ENCODE measurements around the gene ITPK1.

DNA sequence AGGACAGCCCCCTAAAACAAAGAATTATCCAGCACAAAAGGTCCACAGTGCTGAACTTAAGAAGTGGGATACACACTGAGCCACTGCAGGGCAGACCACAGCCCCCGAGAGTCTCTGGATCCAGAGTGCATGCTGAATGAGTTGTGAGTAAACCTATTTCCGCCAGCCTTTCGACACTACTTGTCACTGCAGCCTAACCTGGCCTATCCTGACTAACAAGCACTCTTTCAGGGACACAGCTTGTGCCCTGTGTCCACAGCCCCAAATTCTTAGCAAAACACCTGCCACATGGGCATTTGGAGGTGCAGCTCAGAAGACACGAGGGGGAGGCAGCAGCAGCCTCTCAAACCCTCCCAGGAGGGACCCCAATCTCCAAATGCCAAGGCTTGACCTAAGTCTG lies 31.3 kb downstream of the ITPK1 start:
- TF ChIP-seq, protein P1, sequence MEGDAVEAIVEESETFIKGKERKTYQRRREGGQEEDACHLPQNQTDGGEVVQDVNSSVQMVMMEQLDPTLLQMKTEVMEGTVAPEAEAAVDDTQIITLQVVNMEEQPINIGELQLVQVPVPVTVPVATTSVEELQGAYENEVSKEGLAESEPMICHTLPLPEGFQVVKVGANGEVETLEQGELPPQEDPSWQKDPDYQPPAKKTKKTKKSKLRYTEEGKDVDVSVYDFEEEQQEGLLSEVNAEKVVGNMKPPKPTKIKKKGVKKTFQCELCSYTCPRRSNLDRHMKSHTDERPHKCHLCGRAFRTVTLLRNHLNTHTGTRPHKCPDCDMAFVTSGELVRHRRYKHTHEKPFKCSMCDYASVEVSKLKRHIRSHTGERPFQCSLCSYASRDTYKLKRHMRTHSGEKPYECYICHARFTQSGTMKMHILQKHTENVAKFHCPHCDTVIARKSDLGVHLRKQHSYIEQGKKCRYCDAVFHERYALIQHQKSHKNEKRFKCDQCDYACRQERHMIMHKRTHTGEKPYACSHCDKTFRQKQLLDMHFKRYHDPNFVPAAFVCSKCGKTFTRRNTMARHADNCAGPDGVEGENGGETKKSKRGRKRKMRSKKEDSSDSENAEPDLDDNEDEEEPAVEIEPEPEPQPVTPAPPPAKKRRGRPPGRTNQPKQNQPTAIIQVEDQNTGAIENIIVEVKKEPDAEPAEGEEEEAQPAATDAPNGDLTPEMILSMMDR (IDR thresholded peaks at IDR 0.05) = no peak
- TF ChIP-seq POLR2A (IDR thresholded peaks at IDR 0.05) = no peak
